DMS 273 (cell line): ENCODE measurements around the gene BTBD9.

Experiments
- DNase-seq: peaks from one replicate; lab custom pipeline; 2025; ENCODE audit not compliant: unreplicated experiment; lab: John Stamatoyannopoulos, UW

Gene BTBD9

GRCh38 chr6:38566295-38567030 lies 73.3 kb downstream of the BTBD9 start:
- peak; percentile 26 for DNase-seq

DNA sequence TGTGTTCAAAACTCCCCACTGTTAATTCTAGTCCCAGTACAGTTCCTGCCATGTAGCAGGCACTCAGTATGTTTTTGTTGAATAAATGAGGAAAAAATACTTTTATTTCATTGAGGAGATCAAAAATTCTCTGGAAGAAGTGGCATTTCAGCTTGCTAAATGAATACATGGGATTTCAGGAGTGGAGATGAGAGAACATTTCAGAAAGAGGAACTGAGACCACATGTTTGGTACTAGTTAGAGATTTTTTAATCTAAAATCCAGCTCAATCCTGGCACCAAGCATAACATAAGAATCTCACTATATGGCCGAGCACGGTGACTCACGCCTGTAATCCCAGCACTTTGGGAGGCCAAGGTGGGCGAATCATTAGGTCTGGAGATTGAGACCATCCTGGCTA lies 75.4 kb downstream of the BTBD9 start:
- DNase-seq, result no peak

DNA sequence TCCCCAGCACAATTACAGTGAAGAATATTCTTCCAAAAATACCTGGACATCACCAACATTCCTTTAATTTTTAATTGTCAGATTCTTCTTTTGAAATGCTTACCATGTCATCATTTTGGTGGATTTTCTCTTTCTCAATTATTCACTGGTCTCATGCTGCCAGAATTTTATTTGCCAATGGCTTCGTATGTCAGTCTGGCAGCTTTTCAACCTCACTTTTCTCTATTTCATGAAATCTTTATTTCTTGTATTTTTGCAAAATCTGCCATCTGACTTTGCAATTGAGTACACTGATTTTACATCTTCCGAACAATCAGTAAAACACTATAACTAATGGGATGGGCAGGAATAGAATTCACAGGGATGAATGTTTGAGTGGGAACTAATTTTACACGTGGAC lies 84.1 kb downstream of the BTBD9 start:
- no peak for DNase-seq

- peak; percentile 25 for DNase-seq
Observed at GRCh38 chr6:38554700-38555413, 84.9 kb downstream of the BTBD9 start.

GRCh38 chr6:38554014-38554413 lies 85.7 kb downstream of the BTBD9 start:
- DNase-seq, result no peak

GRCh38 chr6:38552121-38552520 lies 87.6 kb downstream of the BTBD9 start:
- no peak for DNase-seq

GRCh38 chr6:38549795-38550194 lies 89.9 kb downstream of the BTBD9 start:
- no peak for DNase-seq

- no peak for DNase-seq
Observed at GRCh38 chr6:38549180-38549579, 90.5 kb downstream of the BTBD9 start.

DNA sequence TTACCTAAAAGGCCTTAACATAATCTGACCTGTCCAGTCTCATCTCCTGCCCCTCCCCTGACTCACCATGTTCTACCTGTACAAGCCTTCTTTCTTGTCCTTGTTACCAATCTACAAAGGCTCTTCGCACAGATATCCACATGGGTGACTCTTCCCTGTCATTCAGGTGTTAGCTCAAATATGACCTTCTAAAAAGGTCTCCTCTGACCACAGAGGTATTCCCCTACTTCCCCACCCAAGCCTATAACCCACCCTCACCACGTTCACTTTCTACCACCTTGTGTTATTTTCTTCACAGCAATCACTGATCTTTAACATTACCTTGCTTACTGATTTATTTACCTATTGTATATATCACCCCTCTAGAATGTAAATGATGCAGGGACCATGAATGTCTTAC lies 96.7 kb downstream of the BTBD9 start:
- DNase-seq, result no peak

DNA sequence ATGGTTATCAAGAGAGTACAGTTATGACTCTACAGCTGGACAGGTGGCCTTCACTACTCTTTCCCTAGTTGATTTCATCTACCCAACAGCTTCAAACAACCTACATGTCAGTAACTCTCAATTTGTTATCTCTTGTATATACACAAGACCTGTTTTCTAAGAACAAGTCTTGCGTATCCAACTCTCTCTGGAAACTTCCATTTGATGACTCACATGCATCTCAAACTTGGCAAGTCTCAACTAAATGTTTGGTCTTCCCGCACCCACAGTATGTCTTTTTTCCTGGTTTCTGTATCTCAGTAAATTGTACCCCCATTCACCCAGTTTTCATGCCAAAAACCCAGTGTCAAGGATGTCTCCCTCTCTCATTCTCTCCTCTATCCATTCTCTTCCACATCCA lies 97.7 kb downstream of the BTBD9 start:
- no peak for DNase-seq

DNA sequence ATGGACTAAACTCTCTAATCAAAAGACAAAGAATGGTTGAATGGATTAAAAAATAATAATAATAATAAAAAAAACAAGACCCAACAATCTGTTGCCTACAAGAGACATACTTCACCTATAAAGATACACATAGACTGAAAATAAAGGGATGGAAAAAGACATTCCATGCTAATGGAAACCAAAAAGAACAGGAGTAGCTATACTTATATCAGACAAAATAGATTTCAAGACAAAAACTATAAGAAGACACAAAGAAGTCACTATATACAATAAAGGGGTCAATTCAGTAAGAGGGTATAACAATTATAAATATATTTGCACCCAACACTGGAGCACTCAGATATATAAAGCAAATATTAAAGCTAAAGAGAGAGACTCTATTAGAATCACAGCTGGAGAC lies 106.7 kb downstream of the BTBD9 start:
- DNase-seq, result no peak

DNA sequence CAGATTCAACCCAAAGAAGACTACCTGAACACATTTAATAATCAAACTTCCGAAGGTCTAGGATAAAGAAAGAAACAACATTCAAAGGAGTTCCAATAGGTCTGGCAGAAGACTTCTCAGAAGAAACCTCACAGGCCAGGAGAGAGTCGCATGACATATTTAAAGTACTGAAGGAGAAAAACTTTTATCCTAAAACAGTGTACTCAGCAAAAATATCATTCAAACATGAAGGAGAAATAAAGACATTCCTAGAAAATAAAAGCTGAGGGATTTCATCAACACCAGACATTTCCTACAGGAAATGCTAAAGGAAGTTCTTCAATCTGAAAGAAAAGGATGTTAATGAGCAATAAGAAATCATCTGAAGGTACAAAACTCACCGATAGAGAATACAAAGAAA lies 108.6 kb downstream of the BTBD9 start:
- DNase-seq, result no peak

GRCh38 chr6:38528196-38528965 lies 111.3 kb downstream of the BTBD9 start:
- no peak for DNase-seq

DNA sequence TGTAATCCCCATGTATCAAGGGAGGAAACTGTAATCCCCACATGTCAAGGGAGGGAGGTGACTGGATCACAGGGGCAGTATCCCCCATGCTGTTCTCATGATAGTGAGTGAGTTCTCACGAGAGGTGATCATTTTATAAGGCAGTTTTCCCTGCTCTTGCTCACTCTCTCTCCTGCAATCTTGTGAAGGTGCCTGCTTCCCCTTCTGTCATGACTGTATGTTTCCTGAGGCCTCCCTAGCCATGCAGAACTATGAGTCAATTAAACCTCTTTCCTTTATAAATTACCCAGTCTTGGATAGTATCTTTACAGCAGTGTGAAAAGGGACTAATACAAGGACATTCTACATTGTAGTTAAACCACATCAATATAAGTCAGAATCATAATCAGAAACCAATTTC lies 112.4 kb downstream of the BTBD9 start:
- DNase-seq, result no peak

DNA sequence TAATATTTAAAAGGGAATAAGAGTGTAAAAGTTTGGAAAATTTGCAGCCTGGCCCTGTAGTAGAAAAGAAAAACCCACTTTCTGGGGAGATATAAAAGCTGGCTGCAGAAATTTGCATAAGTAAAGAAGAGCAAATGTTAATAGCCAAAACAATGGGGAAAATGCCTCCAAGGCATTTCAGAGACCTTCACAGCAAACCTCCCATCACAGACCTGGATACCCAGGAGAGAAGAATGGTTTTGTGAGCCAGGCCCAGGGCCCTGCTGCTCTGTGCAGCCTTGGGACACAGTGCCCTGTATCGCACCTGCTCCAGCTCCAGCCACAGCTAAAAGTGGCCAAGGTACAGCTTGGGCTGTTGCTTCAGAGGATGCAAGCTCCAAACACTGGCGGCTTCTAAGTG lies 113.8 kb downstream of the BTBD9 start:
- no peak for DNase-seq

- no peak for DNase-seq
Observed at GRCh38 chr6:38524436-38525145, 115.1 kb downstream of the BTBD9 start.

DNA sequence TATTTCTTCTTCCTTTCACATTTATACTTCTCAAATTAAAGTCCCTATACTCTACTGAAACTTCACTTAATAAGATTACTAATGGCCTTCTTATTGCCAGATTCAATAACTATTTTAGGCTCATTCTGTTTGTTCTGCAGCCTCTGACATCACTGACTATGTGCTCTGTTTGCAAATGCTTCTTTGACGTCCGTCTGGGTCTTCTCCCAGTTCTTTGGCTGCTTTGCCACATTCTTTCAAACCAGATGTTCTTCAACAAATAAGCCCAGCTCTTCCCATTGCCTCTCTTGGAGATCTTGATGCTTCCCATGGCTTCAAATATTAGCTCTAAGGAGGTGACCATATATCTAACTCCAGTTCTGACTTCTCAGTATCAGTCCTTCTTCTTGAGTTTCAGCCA lies 117.4 kb downstream of the BTBD9 start:
- no peak for DNase-seq

DNA sequence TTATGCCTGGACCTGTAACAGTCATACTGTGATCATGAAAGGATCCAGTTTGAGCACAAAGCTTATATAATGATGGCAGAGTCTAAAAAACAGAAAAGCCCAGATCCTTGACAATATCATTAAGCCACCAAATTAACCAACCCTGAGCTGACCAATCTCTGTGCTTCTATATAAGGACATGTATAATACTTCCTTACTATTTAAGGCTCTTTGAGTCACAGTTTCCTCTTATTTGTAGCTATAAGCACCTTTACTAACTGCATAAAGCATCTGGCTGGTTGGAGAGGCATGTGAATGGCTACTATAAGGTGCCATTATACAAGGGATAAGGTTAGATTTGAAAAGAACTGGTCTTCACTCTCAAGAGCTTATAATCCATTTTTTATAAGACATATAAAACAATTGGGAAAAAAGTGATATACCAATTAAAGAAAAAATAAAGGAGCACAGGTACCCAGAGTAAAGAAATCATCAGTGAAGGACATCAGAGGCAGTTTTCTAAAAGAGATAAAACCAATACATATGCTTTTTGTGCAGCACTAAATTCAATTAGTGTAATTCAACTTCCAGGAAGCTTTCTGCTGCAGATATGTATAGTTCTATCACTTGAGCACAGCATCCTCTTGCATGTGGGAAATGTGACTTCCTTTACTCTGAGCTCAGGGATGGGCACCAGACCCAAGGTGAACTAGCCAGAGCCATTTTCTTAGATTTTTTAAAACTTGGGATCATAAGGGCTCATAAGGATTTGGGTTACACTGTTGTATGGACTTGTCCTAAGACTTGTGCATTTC lies 121.0 kb downstream of the BTBD9 start:
- no peak for DNase-seq

DNA sequence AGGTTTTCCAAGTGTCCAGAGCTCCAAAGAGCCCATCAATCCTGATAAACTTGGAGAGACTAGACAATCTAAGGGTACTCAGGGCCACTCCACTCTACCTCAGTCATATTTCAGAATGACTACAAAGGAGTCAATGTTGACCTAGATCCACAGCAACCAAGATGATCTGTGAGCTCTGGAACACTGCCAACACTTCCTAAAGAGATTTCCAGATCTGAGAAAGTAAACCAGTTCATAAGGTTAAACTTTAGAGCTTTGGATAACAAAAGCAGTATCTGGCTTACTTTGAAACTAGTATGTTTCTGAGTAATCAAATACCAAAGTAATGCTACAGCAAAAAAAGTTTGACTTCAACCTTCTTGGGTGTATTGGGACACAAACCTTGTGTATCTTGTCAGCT lies 122.7 kb downstream of the BTBD9 start:
- peak; percentile 9 for DNase-seq

GRCh38 chr6:38514399-38514798 lies 125.3 kb downstream of the BTBD9 start:
- no peak for DNase-seq

- no peak for DNase-seq
Observed at GRCh38 chr6:38512211-38512610, 127.5 kb downstream of the BTBD9 start.
